Muscle of arm (tissue), 12 donors: Measurements from ENCODE around the gene CALN1. TPM values are rescaled to one million over a fixed set of nuclear protein-coding genes. Genes with fewer than 3 reads are reported as not detected.
"Not testable (repeated sequence)": the region's sequence is repeated elsewhere in the genome, so short reads cannot be mapped to it uniquely, and the experiment has no call there.

Experiments used
- DNase-seq: peaks from one replicate; pipeline ENCODE4 v3.0.0-alpha.2; 2013
- polyA plus RNA-seq, 12 donors: library from polyadenylated mRNA; unstranded; fragments of 120-200 nt; gene quantifications; one replicate each; pipeline ENCODE4 v1.2.1, GENCODE V29; 2013; ENCODE audit not compliant: insufficient read length in 12 of 12

Gene CALN1
- polyA plus RNA-seq, 12 donors: 0.95 to 2.6 (median 1.6) TPM; not detected in 2

GRCh38 chr7:72411419-72411818 is 719 bp downstream of the CALN1 start:
- no peak for DNase-seq

- DNase-seq: no peak
Observed at GRCh38 chr7:72409638-72410015, 2.5 kb downstream of the CALN1 start.

GRCh38 chr7:72408966-72409637 is 3.0 kb downstream of the CALN1 start:
- no peak for DNase-seq

GRCh38 chr7:72406820-72407403 is 5.2 kb downstream of the CALN1 start:
- no peak for DNase-seq

- no peak for DNase-seq
Observed at GRCh38 chr7:72405871-72406270, 6.3 kb downstream of the CALN1 start.

- DNase-seq: no peak
Observed at GRCh38 chr7:72405418-72405817, 6.7 kb downstream of the CALN1 start.

GRCh38 chr7:72404743-72405142 is 7.4 kb downstream of the CALN1 start:
- no peak for DNase-seq

- no peak for DNase-seq
Observed at GRCh38 chr7:72403458-72404076, 8.6 kb downstream of the CALN1 start.

- no peak for DNase-seq
Observed at GRCh38 chr7:72394016-72394415, 18.1 kb downstream of the CALN1 start.

- no peak for DNase-seq
Observed at GRCh38 chr7:72391821-72392377, 20.2 kb downstream of the CALN1 start.

GRCh38 chr7:72386118-72386517 is 26.0 kb downstream of the CALN1 start:
- DNase-seq: no peak

- no peak for DNase-seq
Observed at GRCh38 chr7:72362246-72362645, 49.9 kb downstream of the CALN1 start.

- no peak for DNase-seq
Observed at GRCh38 chr7:72345208-72345727, 66.9 kb downstream of the CALN1 start.

- DNase-seq: no peak
Observed at GRCh38 chr7:72343991-72344390, 68.1 kb downstream of the CALN1 start.

- DNase-seq: not testable (repeated sequence)
Observed at GRCh38 chr7:72343354-72343753, 68.8 kb downstream of the CALN1 start.

GRCh38 chr7:72337390-72338167 is 74.6 kb downstream of the CALN1 start:
- no peak for DNase-seq

- no peak for DNase-seq
Observed at GRCh38 chr7:72336632-72337389, 75.3 kb downstream of the CALN1 start.

GRCh38 chr7:72336382-72336631 is 75.8 kb downstream of the CALN1 start:
- DNase-seq: no peak

GRCh38 chr7:72335561-72336381 is 76.4 kb downstream of the CALN1 start:
- no peak for DNase-seq

- no peak for DNase-seq
Observed at GRCh38 chr7:72334698-72335097, 77.4 kb downstream of the CALN1 start.

- no peak for DNase-seq
Observed at GRCh38 chr7:72334066-72334465, 78.1 kb downstream of the CALN1 start.
